Stimulated activated effector memory CD8-positive, alpha-beta T cell treated with anti-CD3 and anti-CD28 coated beads, Interleukin-12 subunit alpha, Interleukin-12 subunit beta, amount 100 ng/mL, for 72 hours (primary cell): ENCODE results near the gene CTBP2.
A peak's percentile ranks its signal among the peaks of the same experiment; 100 is the strongest.
"Not testable (repeated sequence)": the region's sequence is repeated elsewhere in the genome, so short reads cannot be mapped to it uniquely, and the experiment has no call there.

Source experiments
- ATAC-seq: fragments of 150-1000 bp; cut with Tn5 transposase; 2 replicates; pipeline ENCODE4 v1.10.0; 2021
- DNase-seq, 2 donors: peaks; one replicate each; pipeline ENCODE4 v3.0.0; 2021 to 2022; ENCODE audit warnings: low spot score in 2 of 2
- H3K27ac Mint-ChIP-seq: one replicate; pipeline ENCODE4 v1.8.0; 2022; ENCODE audit warnings: mild to moderate bottlenecking, mixed read lengths
- H3K36me3 Mint-ChIP-seq: one replicate; pipeline ENCODE4 v1.8.0; 2022; ENCODE audit warnings: mild to moderate bottlenecking, mixed read lengths
- H3K4me1 Mint-ChIP-seq: one replicate; pipeline ENCODE4 v1.8.0; 2022; ENCODE audit warnings: mixed read lengths
- H3K4me3 Mint-ChIP-seq: one replicate; pipeline ENCODE4 v1.8.0; 2022; ENCODE audit warnings: mild to moderate bottlenecking, mixed read lengths
- H3K9me3 Mint-ChIP-seq: one replicate; pipeline ENCODE4 v1.8.0; 2022; ENCODE audit warnings: mixed read lengths

The CTBP2 gene

DNA sequence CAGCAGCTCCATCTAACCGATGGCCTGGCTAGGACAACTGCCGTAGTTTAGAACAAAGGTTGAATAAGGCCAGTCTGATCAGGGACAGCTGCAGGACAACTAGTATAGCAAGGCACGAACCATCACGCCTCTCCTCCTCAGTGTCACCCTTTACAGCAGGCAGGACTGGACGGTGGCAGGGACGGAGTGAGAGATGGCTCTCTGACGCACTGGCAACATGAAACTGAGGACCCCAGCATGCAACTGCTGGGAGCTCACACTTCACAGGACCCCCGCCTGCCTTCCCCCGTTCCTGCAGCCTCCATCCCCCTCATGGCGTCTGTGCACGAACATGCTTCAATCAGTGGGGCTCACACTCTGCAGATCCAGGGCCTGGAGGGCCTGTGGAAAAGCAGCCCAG is 164.8 kb downstream of the CTBP2 start:
- no peak overlapping the region for H3K27ac Mint-ChIP-seq
- H3K4me1 Mint-ChIP-seq: no peaks in the 10 kb centered on the region
- H3K9me3 Mint-ChIP-seq: no peaks in the 10 kb centered on the region
- no peak for ATAC-seq
- peaks cover 11% of the 10 kb centered on the region for H3K36me3 Mint-ChIP-seq
- no peak overlapping the region for H3K4me3 Mint-ChIP-seq
- no peak for DNase-seq

DNA sequence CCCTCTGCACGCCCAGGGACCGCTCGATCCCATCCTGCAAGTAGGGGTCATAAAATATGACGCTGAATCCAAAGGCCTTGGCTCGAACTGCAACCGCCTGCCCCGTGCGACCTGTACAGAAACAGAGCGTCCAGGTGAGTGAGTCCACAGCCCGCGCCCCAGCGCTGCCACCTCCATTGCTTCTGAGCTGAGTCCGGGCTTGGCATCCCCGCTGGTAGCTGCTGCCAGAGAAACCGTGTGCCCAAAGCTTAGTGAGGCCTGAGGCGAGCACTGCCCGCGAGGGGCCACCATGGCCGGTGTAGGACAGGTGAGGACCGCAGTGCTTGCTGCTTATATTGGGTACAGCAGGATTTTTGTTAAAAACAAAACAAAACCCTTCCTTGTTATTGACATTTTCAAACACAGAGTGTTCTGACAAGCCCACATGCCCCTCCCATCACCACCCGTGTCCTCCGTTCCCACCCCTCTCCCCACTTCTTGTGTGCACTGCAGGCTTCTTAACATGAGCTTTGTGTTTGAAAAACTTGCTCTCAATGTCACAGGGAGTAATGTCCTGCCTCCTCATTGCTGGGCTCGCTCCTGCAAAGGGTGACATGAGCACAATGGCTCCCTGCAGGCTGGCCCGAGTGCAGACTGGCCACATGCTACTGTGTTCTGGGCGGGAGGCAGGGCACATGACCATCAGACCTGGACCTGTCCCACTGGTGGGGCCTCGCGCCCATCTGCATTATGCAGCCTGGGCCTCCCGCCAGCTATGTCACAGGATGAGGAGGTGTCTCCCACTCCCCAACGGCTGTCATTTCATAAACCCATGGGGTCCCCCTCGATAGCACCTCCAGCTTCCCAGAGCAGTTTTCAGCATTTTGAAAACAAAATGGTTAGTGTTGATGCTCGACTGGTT is 165.5 kb downstream of the CTBP2 start:
- Mint-ChIP-seq H3K4me1 (no peaks in the 10 kb centered on the region), H3K36me3 (peaks cover 11% of the 10 kb centered on the region), H3K4me3 (no peak overlapping the region), H3K27ac (no peak overlapping the region), H3K9me3 (no peaks in the 10 kb centered on the region)
- DNase-seq (peak in 1 of 2 donors; percentile 41), ATAC-seq (no peak)

DNA sequence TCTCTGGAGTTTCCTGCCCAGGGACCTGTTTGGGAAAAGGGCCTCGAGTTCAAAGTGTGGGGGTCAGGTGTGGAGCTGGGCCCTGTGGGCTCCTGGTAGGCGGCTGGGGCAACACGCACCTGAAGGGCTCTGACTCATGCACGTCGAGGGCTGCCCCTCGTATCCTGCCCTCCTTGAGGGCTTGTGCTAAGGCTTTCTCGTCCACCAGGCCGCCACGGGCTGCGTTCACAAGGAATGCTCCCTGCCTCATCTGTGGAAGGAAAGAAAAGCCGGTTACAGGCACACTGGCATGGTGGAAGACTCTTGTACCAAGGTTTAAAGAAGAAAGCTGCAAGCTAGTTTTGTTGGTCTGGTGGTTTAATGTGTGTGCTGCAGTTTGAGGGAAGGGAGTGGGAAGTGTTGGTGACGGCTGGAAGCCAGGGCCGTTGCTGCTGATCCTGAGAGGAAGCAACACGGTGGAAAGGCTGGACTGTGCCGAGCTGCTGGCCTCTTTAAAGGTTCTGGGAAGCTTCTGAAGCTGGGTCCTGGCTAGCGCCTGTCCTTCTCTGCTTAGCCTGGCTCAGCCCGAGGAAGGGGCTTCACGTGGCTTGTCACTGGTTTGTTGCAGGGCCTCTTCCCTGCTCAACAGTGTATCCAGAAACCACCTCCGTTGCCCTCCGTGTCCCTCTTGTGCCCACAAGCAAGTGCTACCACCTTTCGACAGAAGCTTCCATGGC is 166.5 kb downstream of the CTBP2 start:
- no peaks in the 10 kb centered on the region for H3K9me3 Mint-ChIP-seq
- H3K27ac Mint-ChIP-seq: no peak overlapping the region
- H3K4me3 Mint-ChIP-seq: no peak overlapping the region
- DNase-seq (peak in 1 of 2 donors; percentile 48), ATAC-seq (no peak)
- peaks cover 7% of the 10 kb centered on the region for H3K4me1 Mint-ChIP-seq
- H3K36me3 Mint-ChIP-seq: peaks cover 11% of the 10 kb centered on the region

DNA sequence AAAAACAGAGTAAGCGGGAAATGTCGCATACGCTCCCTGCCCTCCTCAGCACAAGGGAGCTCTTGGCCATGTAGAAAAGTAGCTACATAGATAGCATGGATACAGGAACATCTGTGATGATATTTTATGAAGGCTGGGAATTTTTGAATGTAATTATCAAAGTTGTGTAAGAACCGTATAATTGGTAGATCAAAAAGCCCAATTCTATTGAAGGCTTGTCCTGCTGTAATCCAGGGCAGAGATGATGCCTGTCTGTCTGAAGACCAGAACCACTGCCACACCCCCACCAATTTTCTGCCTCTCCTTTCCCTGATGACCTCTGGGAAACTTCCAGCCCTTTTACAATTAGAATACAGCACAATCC is 167.0 kb downstream of the CTBP2 start:
- DNase-seq: no peak
- Mint-ChIP-seq H3K27ac (no peak overlapping the region), H3K9me3 (no peaks in the 10 kb centered on the region), H3K36me3 (peaks cover 11% of the 10 kb centered on the region), H3K4me3 (no peak overlapping the region), H3K4me1 (peaks cover 9% of the 10 kb centered on the region)
- ATAC-seq: no peak

DNA sequence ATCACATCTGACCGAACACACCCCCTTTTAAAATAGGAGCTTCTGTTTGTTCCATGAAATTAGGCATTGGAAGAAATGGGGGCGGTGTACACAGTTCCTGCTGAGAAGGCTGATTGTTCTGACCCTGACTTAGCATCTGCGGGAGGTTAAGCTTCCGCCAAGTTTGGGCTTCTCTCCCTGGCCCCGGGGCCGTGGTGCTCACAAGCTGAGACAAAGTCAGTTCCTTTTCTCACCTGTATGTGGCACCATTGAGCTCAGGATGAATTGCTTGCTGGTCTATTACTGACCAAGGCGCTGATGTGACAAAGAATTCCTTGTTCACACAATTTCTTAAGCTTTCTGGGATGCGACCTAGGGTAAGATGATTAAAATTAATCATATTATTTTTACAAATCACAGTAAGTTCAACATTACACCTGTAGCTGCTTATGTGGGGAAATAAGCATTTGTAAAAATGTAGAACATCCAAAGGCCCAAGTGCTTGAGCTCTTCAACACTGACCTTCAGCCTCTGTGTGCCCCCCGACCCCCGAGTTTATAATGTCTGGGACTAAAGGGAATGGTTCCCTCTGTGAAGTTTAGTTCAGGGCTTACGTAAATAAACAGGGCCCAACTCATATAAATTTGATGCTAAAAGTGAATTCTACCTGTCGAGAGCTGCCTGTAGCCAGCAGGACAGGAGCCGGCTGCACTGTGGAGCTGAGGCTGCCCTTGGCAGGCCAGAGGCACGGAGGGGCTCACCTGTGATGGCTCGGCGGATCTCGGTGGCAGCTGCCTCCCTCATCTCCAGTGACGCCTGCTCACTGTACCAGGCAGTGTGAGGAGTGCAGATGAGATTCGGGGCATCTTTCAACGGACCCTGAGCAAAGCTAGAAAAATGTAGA is 167.7 kb downstream of the CTBP2 start:
- H3K4me1 Mint-ChIP-seq: peaks cover 9% of the 10 kb centered on the region
- ATAC-seq (peak; percentile 43), DNase-seq (peak in 1 of 2 donors; percentile 56)
- H3K36me3 Mint-ChIP-seq: peaks cover 17% of the 10 kb centered on the region
- H3K9me3 Mint-ChIP-seq: no peaks in the 10 kb centered on the region
- H3K27ac Mint-ChIP-seq: no peak overlapping the region
- no peak overlapping the region for H3K4me3 Mint-ChIP-seq

GRCh38 chr10:124991835-124992234 is 168.5 kb downstream of the CTBP2 start:
- peak in 1 of 2 donors; percentile 29 for DNase-seq
- Mint-ChIP-seq H3K4me3 (no peak overlapping the region), H3K9me3 (no peaks in the 10 kb centered on the region), H3K36me3 (peaks cover 25% of the 10 kb centered on the region), H3K27ac (no peak overlapping the region), H3K4me1 (peaks cover 9% of the 10 kb centered on the region)
- peak; percentile 70 for ATAC-seq

- no peaks in the 10 kb centered on the region for H3K9me3 Mint-ChIP-seq
- peak in 1 of 2 donors; percentile 43 for DNase-seq
- no peak overlapping the region for H3K27ac Mint-ChIP-seq
- H3K36me3 Mint-ChIP-seq: peaks cover 34% of the 10 kb centered on the region
- H3K4me1 Mint-ChIP-seq: peaks cover 9% of the 10 kb centered on the region
- H3K4me3 Mint-ChIP-seq: no peak overlapping the region
- no peak for ATAC-seq
Measured at GRCh38 chr10:124990671-124991625, 169.4 kb downstream of the CTBP2 start.

GRCh38 chr10:124989526-124989925 is 170.8 kb downstream of the CTBP2 start:
- Mint-ChIP-seq H3K4me3 (no peak overlapping the region), H3K4me1 (peaks cover 9% of the 10 kb centered on the region), H3K27ac (peak overlapping the region; percentile 37), H3K9me3 (no peaks in the 10 kb centered on the region), H3K36me3 (peaks cover 48% of the 10 kb centered on the region)
- no peak for ATAC-seq
- DNase-seq: no peak

DNA sequence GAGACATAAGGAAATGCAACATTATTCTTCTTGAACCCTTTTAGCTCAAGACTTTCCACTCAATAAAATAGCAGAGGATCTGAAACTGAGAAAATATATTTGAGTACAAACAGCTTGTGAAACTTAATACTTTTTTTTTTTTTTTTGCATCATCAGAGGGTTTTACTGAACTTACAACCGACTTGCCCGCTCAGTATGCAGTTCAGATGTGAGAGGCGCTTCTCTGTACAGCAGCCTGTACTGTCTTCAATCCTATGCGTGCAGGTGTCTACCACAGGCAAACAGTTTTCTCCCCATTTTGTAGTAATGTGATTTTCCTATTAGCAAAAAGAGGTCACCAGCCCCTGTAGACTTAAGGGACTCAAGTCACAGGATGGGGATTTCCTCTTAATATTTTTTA is 171.6 kb downstream of the CTBP2 start:
- not testable (repeated sequence) for H3K9me3 Mint-ChIP-seq, ATAC-seq, H3K4me3 Mint-ChIP-seq
- Mint-ChIP-seq H3K27ac (peak overlapping the region; percentile 37), H3K36me3 (peaks cover 52% of the 10 kb centered on the region), H3K4me1 (peaks cover 11% of the 10 kb centered on the region)
- DNase-seq: peak in 1 of 2 donors; percentile 30

- Mint-ChIP-seq H3K4me3 (no peak overlapping the region), H3K36me3 (peaks cover 54% of the 10 kb centered on the region), H3K27ac (no peak overlapping the region), H3K4me1 (peaks cover 15% of the 10 kb centered on the region), H3K9me3 (no peaks in the 10 kb centered on the region)
- ATAC-seq (no peak), DNase-seq (no peak)
Measured at GRCh38 chr10:124987788-124988187, 172.6 kb downstream of the CTBP2 start.

- no peak overlapping the region for H3K27ac Mint-ChIP-seq
- no peaks in the 10 kb centered on the region for H3K9me3 Mint-ChIP-seq
- peaks cover 79% of the 10 kb centered on the region for H3K36me3 Mint-ChIP-seq
- no peak for DNase-seq
- peaks cover 15% of the 10 kb centered on the region for H3K4me1 Mint-ChIP-seq
- ATAC-seq: no peak
- no peak overlapping the region for H3K4me3 Mint-ChIP-seq
Measured at GRCh38 chr10:124985162-124985561, 175.2 kb downstream of the CTBP2 start.

DNA sequence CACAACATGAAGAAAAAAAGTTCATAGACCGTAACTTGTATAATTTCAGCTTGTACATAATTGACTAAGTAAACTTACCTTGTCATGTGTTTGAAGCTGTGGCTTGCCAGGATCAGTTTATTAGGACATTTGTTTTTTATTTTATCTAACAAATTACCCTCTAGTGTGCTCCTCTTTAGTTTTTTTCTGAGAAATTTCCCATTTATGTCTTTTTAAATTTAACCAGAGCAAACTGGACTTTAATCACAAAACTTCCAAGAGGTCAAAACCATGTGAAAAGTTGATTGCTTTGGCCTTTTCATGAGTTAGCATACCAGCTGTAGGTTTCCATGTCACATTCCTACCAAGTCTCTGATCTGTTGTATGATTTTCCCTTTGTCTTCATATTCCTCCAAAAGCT is 176.0 kb downstream of the CTBP2 start:
- H3K4me3 Mint-ChIP-seq: no peak overlapping the region
- H3K36me3 Mint-ChIP-seq: peaks cover 87% of the 10 kb centered on the region
- no peak overlapping the region for H3K27ac Mint-ChIP-seq
- no peaks in the 10 kb centered on the region for H3K9me3 Mint-ChIP-seq
- DNase-seq (no peak), ATAC-seq (no peak)
- H3K4me1 Mint-ChIP-seq: peaks cover 14% of the 10 kb centered on the region

DNA sequence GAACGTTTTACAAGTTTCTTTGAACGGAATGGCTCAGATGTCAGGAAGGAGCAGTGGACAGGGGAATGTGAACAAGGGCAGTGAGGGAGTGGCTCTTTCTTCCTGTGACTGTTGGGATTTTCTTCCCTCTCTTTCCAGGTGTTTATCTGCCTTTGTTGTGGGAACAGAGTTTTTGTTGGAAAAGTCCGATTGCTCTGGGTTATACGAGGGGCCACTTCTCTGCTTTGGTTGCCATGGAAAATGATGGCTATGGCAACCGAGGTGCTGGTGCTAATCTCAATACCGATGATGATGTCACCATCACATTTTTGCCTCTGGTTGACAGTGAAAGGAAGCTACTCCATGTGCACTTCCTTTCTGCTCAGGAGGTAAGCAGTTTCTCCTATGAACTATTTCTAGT is 177.0 kb downstream of the CTBP2 start:
- Mint-ChIP-seq H3K36me3 (peaks cover 93% of the 10 kb centered on the region), H3K27ac (peak overlapping the region; percentile 72), H3K9me3 (no peaks in the 10 kb centered on the region), H3K4me3 (no peak overlapping the region), H3K4me1 (peaks cover 13% of the 10 kb centered on the region)
- DNase-seq: no peak
- no peak for ATAC-seq

DNA sequence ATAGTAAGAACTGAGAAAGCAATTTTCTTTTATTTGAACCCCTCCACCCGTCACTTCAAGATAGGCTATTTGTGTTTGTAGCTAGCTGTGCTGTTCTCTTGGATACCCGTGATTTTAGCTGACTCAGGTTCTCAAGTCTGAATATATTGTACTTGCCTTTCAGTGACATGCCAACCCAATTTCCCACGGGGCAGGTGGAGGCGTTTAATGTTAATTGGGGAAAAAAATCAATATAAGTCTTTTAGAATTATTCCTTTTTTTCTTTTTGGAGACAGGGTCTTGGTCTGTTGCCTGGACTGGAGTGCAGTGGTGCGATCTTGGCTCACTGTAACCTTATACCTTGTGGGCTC is 182.0 kb downstream of the CTBP2 start:
- no peak overlapping the region for H3K4me3 Mint-ChIP-seq
- no peaks in the 10 kb centered on the region for H3K9me3 Mint-ChIP-seq
- DNase-seq (no peak), ATAC-seq (no peak)
- peaks cover 95% of the 10 kb centered on the region for H3K36me3 Mint-ChIP-seq
- H3K27ac Mint-ChIP-seq: no peak overlapping the region
- peaks cover 32% of the 10 kb centered on the region for H3K4me1 Mint-ChIP-seq
